ENCODE data around the gene SEH1L. TPM values are rescaled to one million over a fixed set of nuclear protein-coding genes. Genes with fewer than 3 reads are reported as not detected.

SEH1L gene
- total RNA-seq, 1 donor from 2014 or later, result 28.0 TPM

DNA sequence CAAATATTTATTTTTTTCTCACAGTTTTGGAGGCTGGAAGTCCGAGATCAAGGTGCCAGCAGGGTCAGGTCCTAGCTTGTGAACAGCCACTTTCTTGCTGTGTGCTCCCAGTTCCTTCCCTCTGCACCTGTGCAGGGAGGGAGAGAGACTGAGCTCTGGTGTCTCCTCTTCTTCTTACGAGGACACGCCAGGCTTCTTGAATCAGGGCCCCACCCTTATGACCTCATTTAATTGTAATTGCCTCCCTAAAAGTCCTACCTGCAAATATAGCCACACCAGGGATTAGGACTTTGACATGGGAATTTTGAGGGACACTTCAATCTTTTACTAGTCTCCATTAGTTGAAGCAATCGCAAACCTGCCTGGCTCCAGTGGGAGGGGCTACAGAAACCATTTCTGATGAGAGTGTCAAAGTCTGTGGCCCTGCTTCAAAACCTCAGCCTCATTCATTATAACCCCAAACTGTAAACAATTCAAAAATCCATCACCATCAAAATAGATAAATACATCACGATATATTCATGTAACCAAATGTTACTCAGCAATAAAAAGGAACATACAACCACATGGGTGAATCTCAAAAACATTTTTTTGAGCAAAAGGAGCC lies 18.2 kb upstream of the SEH1L start:
- no peak for TF ChIP-seq POLR2AphosphoS5 (IDR thresholded peaks at IDR 0.05; ENCODE audit: insufficient read depth in 1 of 2, low read depth in 1 of 2)
- TF ChIP-seq POLR2A (IDR thresholded peaks at IDR 0.05), result no peak
- TF ChIP-seq CTCF (IDR thresholded peaks at IDR 0.05), result no peak
- no peak for DNase-seq (ENCODE audit: extremely low spot score in 2 of 2)
- intact Hi-C loops (cut with DNase I), result no loop called here
- Histone ChIP-seq H3K4me1 (no peaks in the 10 kb centered on the region), H3K9me3 (no peaks in the 10 kb centered on the region), H3K27me3 (no peaks in the 10 kb centered on the region), H3K4me3 (no peak overlapping the region), H3K36me3 (no peaks in the 10 kb centered on the region), H3K27ac (no peak overlapping the region)

DNA sequence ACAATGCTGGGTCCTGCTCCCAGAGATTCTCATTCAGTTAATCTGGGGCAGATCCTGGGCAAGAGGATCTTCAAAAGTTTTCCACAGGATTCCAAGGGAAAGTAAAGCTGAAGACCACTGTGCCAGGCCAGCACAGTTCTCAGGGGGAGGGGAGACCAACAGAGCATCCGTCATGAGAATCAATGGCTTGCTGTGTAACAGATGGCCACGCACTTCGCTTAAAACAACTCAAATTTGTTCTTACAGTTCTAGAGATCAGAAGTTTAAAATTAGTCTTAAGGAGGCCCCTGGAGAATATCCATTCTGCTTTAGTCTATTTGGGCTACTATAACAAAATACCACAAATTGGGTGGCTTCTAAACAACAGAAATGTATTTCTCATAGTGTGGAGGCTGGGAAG lies 17.4 kb upstream of the SEH1L start:
- H3K9me3 ChIP-seq, result no peaks in the 10 kb centered on the region
- H3K4me1 ChIP-seq, result no peaks in the 10 kb centered on the region
- no peaks in the 10 kb centered on the region for H3K27me3 ChIP-seq
- DNase-seq (ENCODE audit: extremely low spot score in 2 of 2), result no peak
- intact Hi-C loops (cut with DNase I), result no loop called here
- no peak overlapping the region for H3K27ac ChIP-seq
- H3K4me3 ChIP-seq, result no peak overlapping the region
- TF ChIP-seq POLR2A (IDR thresholded peaks at IDR 0.05) (no peak), CTCF (IDR thresholded peaks at IDR 0.05) (no peak), POLR2AphosphoS5 (IDR thresholded peaks at IDR 0.05; ENCODE audit: insufficient read depth in 1 of 2, low read depth in 1 of 2) (no peak)
- no peaks in the 10 kb centered on the region for H3K36me3 ChIP-seq

DNA sequence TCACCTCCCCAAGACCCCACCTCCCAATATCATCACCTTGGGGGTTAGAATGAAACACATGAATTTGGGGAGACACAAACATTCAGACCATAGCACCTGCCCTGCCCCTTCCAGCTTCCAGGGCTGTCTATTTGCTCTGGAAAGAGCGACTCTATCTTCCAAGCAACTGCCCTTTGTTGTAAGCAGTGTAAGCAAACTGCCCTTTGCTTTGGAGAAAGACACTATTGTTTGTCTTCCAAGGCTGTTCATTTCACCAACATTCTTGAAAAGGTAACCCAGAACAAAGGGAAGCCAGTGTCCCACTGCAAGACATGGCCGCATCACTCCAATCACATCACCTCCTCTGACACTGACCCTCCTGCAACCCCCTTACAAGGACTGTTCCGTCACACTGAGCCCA lies 16.9 kb upstream of the SEH1L start:
- Histone ChIP-seq H3K36me3 (no peaks in the 10 kb centered on the region), H3K27me3 (no peaks in the 10 kb centered on the region), H3K4me1 (no peaks in the 10 kb centered on the region), H3K9me3 (no peaks in the 10 kb centered on the region), H3K4me3 (no peak overlapping the region), H3K27ac (no peak overlapping the region)
- intact Hi-C loops (cut with DNase I), result no loop called here
- DNase-seq (ENCODE audit: extremely low spot score in 2 of 2), result no peak
- TF ChIP-seq CTCF (IDR thresholded peaks at IDR 0.05) (no peak), POLR2AphosphoS5 (IDR thresholded peaks at IDR 0.05; ENCODE audit: insufficient read depth in 1 of 2, low read depth in 1 of 2) (no peak), POLR2A (IDR thresholded peaks at IDR 0.05) (no peak)

DNA sequence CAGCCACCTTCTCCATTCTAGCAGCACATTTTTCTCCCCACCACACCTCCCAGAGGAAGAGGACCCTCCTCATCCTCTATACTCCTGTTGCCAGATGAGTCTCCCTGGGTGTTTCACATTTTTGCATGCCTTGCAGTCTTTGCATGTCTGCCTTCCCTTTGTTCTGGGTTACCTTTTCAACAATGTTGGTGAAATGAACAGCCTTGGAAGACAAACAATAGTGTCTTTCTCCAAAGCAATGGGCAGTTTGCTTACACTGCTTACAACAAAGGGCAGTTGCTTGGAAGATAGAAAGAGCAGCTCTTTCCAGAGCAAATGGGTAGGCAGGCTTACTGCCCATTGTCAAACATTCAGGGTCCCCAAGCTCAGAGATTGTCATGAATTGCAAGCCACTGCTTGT lies 14.5 kb upstream of the SEH1L start:
- Histone ChIP-seq H3K4me3 (no peak overlapping the region), H3K27ac (no peak overlapping the region), H3K4me1 (no peaks in the 10 kb centered on the region), H3K9me3 (no peaks in the 10 kb centered on the region), H3K27me3 (no peaks in the 10 kb centered on the region), H3K36me3 (no peaks in the 10 kb centered on the region)
- no peak for DNase-seq (ENCODE audit: extremely low spot score in 2 of 2)
- intact Hi-C loops (cut with DNase I), result loop anchor here (2.0 kb wide), 1 partner anchor 207 kb away; no protein-coding TSS in a partner anchor
- TF ChIP-seq CTCF (IDR thresholded peaks at IDR 0.05), result no peak
- no peak for TF ChIP-seq POLR2AphosphoS5 (IDR thresholded peaks at IDR 0.05; ENCODE audit: insufficient read depth in 1 of 2, low read depth in 1 of 2)
- no peak for TF ChIP-seq POLR2A (IDR thresholded peaks at IDR 0.05)

- no peak for DNase-seq (ENCODE audit: extremely low spot score in 2 of 2)
- H3K27ac ChIP-seq, result no peak overlapping the region
- H3K4me3 ChIP-seq, result no peak overlapping the region
- no peaks in the 10 kb centered on the region for H3K27me3 ChIP-seq
- no peaks in the 10 kb centered on the region for H3K9me3 ChIP-seq
- H3K36me3 ChIP-seq, result no peaks in the 10 kb centered on the region
- peak; percentile 78 to 93 (median 83) for TF ChIP-seq CTCF (IDR thresholded peaks at IDR 0.05)
- TF ChIP-seq POLR2A (IDR thresholded peaks at IDR 0.05), result no peak
- no peaks in the 10 kb centered on the region for H3K4me1 ChIP-seq
- intact Hi-C loops (cut with DNase I), result no loop called here
Measured at GRCh38 chr18:12934454-12935071, 13.2 kb upstream of the SEH1L start.

Data from vagina (tissue), 2 donors.